Activated B cell treated with CpG ODN at 0.5 μM for 24 hours (primary cell): Measurements from ENCODE around the gene AGBL5. TPM values are rescaled to one million over a fixed set of nuclear protein-coding genes. Genes with fewer than 3 reads are reported as not detected.

ENCODE experiments used
- ATAC-seq: fragments of 200-7000 bp; cut with Tn5 transposase; one replicate; pipeline ENCODE4 v1.10.0; 2021; ENCODE audit warnings: low read depth, mild to moderate bottlenecking, moderate library complexity
- CTCF ChIA-PET: fragments of 350-600 bp; sonication (Branson Sonifier 250); formaldehyde crosslinking; loops from one replicate; lab custom pipeline; 2021; ENCODE audit warnings: antibody characterized with exemption; lab: Charles Lee
- POLR2A ChIA-PET: fragments of 350-600 bp; sonication (Branson Sonifier 250); formaldehyde crosslinking; loops from one replicate; lab custom pipeline; 2021; ENCODE audit warnings: antibody characterized with exemption; lab: Charles Lee
- DNase-seq: peaks from one replicate; pipeline ENCODE4 v3.0.0; 2022
- H3K27ac Mint-ChIP-seq: one replicate; pipeline ENCODE4 v1.8.0; 2020; ENCODE audit warnings: mixed read lengths
- H3K27me3 Mint-ChIP-seq: one replicate; pipeline ENCODE4 v1.8.0; 2021; ENCODE audit warnings: mixed read lengths
- H3K36me3 Mint-ChIP-seq: one replicate; pipeline ENCODE4 v1.8.0; 2021; ENCODE audit warnings: low read depth, mixed read lengths
- H3K4me1 Mint-ChIP-seq: one replicate; pipeline ENCODE4 v1.8.0; 2021; ENCODE audit warnings: mixed read lengths
- H3K4me3 Mint-ChIP-seq: one replicate; pipeline ENCODE4 v1.8.0; 2020; ENCODE audit warnings: mild to moderate bottlenecking, mixed read lengths
- H3K9me3 Mint-ChIP-seq: one replicate; pipeline ENCODE4 v1.8.0; 2020; ENCODE audit warnings: mixed read lengths
- CTCF ChIP-seq: fragments of 200-600 bp; IDR thresholded peaks from one replicate; pipeline ENCODE4 v1.8.0; 2022; ENCODE audit warnings: antibody characterized with exemption, mild to moderate bottlenecking
- intact Hi-C: fragments of 100-400 bp; cut with micrococcal nuclease; formaldehyde crosslinking; loops from one replicate; pipeline ENCODE4 v1.15.1; 2024
- total RNA-seq: library from RNA; stranded (reverse); gene quantifications from 2 replicates; pipeline ENCODE4 v1.2.3, GENCODE V29; 2022

AGBL5 gene
- total RNA-seq, 1 donor from 2014 or later: 14.9 TPM

DNA sequence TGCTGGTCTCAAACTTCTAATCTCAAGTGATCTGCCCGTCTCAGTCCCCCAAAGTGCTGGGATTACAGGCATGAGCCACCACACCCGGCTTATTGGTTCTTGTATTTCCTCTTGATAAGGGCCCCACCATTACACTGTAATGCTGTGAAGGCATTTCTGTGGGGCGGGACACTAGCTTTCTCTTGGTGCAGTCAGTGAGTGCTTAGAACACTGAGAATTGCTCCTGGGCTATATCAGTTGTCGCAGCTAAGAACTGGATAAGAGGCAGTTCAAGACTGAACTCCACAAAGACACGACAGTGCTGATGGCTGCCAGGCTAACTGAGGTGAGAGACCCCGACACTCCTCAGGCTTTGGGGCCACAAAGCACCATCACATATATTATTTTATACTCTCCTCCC lies 37.2 kb downstream of the AGBL5 start:
- no peak for TF ChIP-seq CTCF
- peak overlapping the region; percentile 11 for H3K4me3 Mint-ChIP-seq
- ChIA-PET CTCF (interaction anchor here (1.7 to 4.4 kb wide), 2 partner anchors 127 to 191 kb away, joined by 4 to 12 read pairs; no protein-coding TSS in a partner anchor), POLR2A (interaction anchor here (0.7 to 4.2 kb wide), 4 partner anchors 17 to 45 kb away, joined by 5 to 27 read pairs (median 8); partner anchors contain the start of genes AGBL5, OST4 and PREB)
- no peak overlapping the region for H3K27ac Mint-ChIP-seq
- intact Hi-C loops: loop anchor here (5.0 to 10.0 kb wide), 2 partner anchors 241 to 496 kb away; partner anchors contain the start of genes DPYSL5 and ZNF512
- no peaks in the 10 kb centered on the region for H3K9me3 Mint-ChIP-seq
- DNase-seq: no peak
- peaks cover 12% of the 10 kb centered on the region for H3K4me1 Mint-ChIP-seq
- no peaks in the 10 kb centered on the region for H3K27me3 Mint-ChIP-seq
- ATAC-seq: no peak
- no peaks in the 10 kb centered on the region for H3K36me3 Mint-ChIP-seq

GRCh38 chr2:27089111-27089954 lies 37.9 kb downstream of the AGBL5 start:
- DNase-seq (no peak), ATAC-seq (no peak)
- no peak for TF ChIP-seq CTCF
- Mint-ChIP-seq H3K36me3 (no peaks in the 10 kb centered on the region), H3K4me1 (peaks cover 12% of the 10 kb centered on the region), H3K4me3 (no peak overlapping the region), H3K9me3 (no peaks in the 10 kb centered on the region), H3K27me3 (no peaks in the 10 kb centered on the region), H3K27ac (no peak overlapping the region)
- ChIA-PET POLR2A (interaction anchor here (0.6 to 4.2 kb wide), 3 partner anchors 18 to 155 kb away, joined by 3 to 27 read pairs (median 9); partner anchors contain the start of genes AGBL5 and OST4), CTCF (interaction anchor here (4.4 kb wide), 1 partner anchor 128 kb away, joined by 12 read pairs; no protein-coding TSS in a partner anchor)
- intact Hi-C loops: loop anchor here (5.0 to 10.0 kb wide), 2 partner anchors 242 to 495 kb away; partner anchors contain the start of genes DPYSL5 and ZNF512

DNA sequence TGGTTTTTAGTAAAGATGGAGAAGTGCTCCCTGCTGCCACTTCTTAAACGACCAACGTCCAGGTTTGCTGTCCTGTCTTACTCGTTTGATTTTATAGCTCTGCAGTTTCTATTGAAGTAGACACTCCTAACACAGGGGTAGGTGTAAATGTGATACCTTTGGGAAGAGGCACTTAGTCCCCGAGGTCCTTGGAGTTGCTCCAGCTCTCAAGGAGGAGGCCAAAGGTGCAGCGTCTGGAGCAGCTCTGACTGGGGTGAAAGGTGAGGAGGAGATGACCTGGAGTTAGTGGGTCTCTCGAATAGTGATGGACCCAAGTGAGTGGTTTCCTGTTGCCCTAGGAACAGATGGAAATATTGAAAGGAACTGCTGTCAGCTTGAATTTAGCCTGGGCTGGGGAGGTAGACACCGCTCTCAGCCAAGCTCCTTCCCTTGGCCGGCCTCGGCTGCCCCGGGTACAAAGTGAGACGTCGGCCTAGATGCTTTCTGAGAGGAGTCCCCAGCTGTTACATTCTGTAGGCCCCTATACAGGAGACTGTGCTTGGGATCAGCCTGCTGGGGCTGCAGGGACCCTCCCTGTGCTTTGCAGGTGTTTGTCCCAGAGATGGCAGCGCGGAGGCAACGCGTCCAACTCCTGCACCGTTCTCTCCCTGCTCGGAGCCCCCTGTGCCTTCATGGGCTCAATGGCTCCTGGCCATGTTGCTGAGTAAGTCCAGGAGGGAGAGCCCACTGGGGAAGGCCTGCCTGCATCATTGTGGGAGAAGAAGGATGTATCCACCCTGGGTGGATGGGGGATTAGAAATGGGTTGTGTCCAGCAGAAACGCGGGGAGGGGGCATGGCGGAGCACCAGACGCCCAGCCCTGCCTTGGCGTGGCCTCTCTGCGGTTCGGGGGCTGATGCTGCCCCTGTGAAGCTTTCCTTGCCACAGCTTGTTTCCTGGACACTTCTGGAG lies 40.6 kb downstream of the AGBL5 start:
- ChIA-PET POLR2A (interaction anchor here (0.5 kb wide), 1 partner anchor 174 kb away, joined by 4 read pairs; no protein-coding TSS in a partner anchor), CTCF (interaction anchor here (0.9 kb wide), 1 partner anchor 211 kb away, joined by 3 read pairs; no protein-coding TSS in a partner anchor)
- no peak for TF ChIP-seq CTCF
- ATAC-seq: no peak
- no peaks in the 10 kb centered on the region for H3K36me3 Mint-ChIP-seq
- no peak overlapping the region for H3K4me3 Mint-ChIP-seq
- no peak overlapping the region for H3K27ac Mint-ChIP-seq
- peaks cover 14% of the 10 kb centered on the region for H3K4me1 Mint-ChIP-seq
- intact Hi-C loops: no loop called here
- H3K27me3 Mint-ChIP-seq: no peaks in the 10 kb centered on the region
- DNase-seq: no peak
- H3K9me3 Mint-ChIP-seq: no peaks in the 10 kb centered on the region

- Mint-ChIP-seq H3K9me3 (no peaks in the 10 kb centered on the region), H3K36me3 (no peaks in the 10 kb centered on the region), H3K4me3 (no peak overlapping the region), H3K27me3 (no peaks in the 10 kb centered on the region), H3K27ac (no peak overlapping the region), H3K4me1 (peaks cover 11% of the 10 kb centered on the region)
- no peak for DNase-seq
- TF ChIP-seq CTCF: no peak
- ChIA-PET POLR2A (no interaction called here), CTCF (no interaction called here)
- ATAC-seq: no peak
- intact Hi-C loops: no loop called here
Measured at GRCh38 chr2:27092696-27093429, 41.4 kb downstream of the AGBL5 start.
